Measurements from ENCODE around the gene DISP3. TPM values are rescaled to one million over a fixed set of nuclear protein-coding genes. Genes with fewer than 3 reads are reported as not detected.

DISP3 gene
- total RNA-seq, 1 experiment from 2014 or later: 2.3 TPM

DNA sequence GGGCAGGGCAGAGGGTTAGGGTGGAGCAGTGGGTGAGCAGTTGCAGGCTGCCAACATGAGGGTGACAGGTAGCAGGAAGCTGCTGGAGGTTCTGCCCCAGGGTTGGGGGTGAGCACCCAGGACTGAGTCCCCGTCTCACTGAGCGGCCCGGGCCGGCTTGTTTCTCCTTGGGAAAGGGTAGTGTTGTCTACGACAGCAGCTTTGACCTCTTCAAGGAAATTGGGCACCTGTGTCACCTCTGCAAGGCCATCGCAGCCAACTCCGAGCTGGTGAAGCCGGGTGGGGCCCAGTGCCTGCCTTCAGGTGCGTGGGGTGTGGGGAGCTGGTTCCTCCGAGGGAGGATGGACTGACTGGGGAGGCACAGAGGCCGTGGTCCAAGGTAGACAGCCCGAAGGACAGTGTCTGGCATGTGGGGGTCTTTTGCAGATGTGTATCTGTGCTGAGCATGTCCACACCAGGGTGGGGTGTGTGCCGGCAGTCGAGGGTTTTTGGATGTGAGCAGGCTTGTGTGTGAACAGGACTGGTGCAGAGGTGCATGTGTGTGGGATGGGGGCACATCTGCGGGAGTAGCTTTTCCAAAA lies 51.9 kb downstream of the DISP3 start:
- no peak overlapping the region for H3K27ac ChIP-seq (ENCODE audit: low read depth, low read length)
- no peaks in the 10 kb centered on the region for H4K20me1 ChIP-seq (ENCODE audit: insufficient read depth)
- CTCF ChIA-PET: no interaction called here
- no peaks in the 10 kb centered on the region for H3K4me1 ChIP-seq (ENCODE audit: control insufficient read depth in 1 of 2, insufficient read depth in 2 of 2, low read length in 2 of 2)
- DNase-seq (ENCODE audit: low read depth, low spot score) (no peak), ATAC-seq (no peak)
- BruUV-seq (replicated peaks): no TSS peak
- RAD21 ChIA-PET (ENCODE audit: low non-redundant PET in 1 of 2, low total read pairs in 2 of 2, uncharacterized antibody in 2 of 2, unreplicated experiment in 2 of 2): no interaction called here
- no peaks in the 10 kb centered on the region for H3K27me3 ChIP-seq (ENCODE audit: insufficient read depth, low read length)
- H3K9me3 ChIP-seq (ENCODE audit: control insufficient read depth in 1 of 2, insufficient read depth in 1 of 2, low read depth in 1 of 2, low read length in 2 of 2): no peaks in the 10 kb centered on the region
- H3K4me3 ChIP-seq (replicated peaks in 1 of 2; ENCODE audit: low read depth in 1 of 2, low read length in 2 of 2): no peak overlapping the region
- H3K4me2 ChIP-seq (ENCODE audit: low read length): no peak overlapping the region
- no peaks in the 10 kb centered on the region for H3K9me2 ChIP-seq (ENCODE audit: insufficient read depth)
- H2AFZ ChIP-seq (ENCODE audit: low read depth, low read length, poor library complexity, severe bottlenecking): no peak overlapping the region
- H3K9ac ChIP-seq (ENCODE audit: low read length): no peak overlapping the region
- POLR2A ChIA-PET: no interaction called here
- intact Hi-C loops (cut with micrococcal nuclease): no loop called here
- no peak for TF ChIP-seq EZH2 (IDR thresholded peaks at IDR 0.05)
- no peak for TF ChIP-seq JUND (IDR thresholded peaks at IDR 0.05)
- TF ChIP-seq ELF1 (IDR thresholded peaks at IDR 0.05; ENCODE audit: borderline replicate concordance, low read depth): no peak
- TF ChIP-seq POLR2A (IDR thresholded peaks at IDR 0.05; ENCODE audit: borderline replicate concordance, extremely low read depth, insufficient read depth, insufficient read length): no peak
- no peak for TF ChIP-seq SP1 (IDR thresholded peaks at IDR 0.05; ENCODE audit: low read depth)
- no peak for TF ChIP-seq FOSL1 (IDR thresholded peaks at IDR 0.05; ENCODE audit: low read depth)
- no peak for TF ChIP-seq CEBPB (IDR thresholded peaks at IDR 0.05; ENCODE audit: low read depth)
- TF ChIP-seq EZH2phosphoT487 (IDR thresholded peaks at IDR 0.05; ENCODE audit: borderline replicate concordance): no peak
- TF ChIP-seq ZNF274 (IDR thresholded peaks at IDR 0.05; ENCODE audit: low read depth, low read length): no peak
- TF ChIP-seq, protein P1, sequence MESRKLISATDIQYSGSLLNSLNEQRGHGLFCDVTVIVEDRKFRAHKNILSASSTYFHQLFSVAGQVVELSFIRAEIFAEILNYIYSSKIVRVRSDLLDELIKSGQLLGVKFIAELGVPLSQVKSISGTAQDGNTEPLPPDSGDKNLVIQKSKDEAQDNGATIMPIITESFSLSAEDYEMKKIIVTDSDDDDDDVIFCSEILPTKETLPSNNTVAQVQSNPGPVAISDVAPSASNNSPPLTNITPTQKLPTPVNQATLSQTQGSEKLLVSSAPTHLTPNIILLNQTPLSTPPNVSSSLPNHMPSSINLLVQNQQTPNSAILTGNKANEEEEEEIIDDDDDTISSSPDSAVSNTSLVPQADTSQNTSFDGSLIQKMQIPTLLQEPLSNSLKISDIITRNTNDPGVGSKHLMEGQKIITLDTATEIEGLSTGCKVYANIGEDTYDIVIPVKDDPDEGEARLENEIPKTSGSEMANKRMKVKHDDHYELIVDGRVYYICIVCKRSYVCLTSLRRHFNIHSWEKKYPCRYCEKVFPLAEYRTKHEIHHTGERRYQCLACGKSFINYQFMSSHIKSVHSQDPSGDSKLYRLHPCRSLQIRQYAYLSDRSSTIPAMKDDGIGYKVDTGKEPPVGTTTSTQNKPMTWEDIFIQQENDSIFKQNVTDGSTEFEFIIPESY (IDR thresholded peaks at IDR 0.05; ENCODE audit: extremely low read depth, insufficient replicate concordance, low read length): no peak
- TF ChIP-seq YY1 (IDR thresholded peaks at IDR 0.05; ENCODE audit: extremely low read depth, insufficient replicate concordance, low read depth, low read length): no peak
- TF ChIP-seq EGR1 (IDR thresholded peaks at IDR 0.05; ENCODE audit: low read depth): no peak
- no peak for TF ChIP-seq TCF7L2 (IDR thresholded peaks at IDR 0.05; ENCODE audit: borderline replicate concordance, extremely low read depth, insufficient read depth, insufficient read length)
- no peak for TF ChIP-seq POLR2AphosphoS5 (IDR thresholded peaks at IDR 0.05; ENCODE audit: low read depth, low read length)
- no peak for TF ChIP-seq CBX3 (IDR thresholded peaks at IDR 0.05; ENCODE audit: low read depth)
- TF ChIP-seq, protein P2, sequence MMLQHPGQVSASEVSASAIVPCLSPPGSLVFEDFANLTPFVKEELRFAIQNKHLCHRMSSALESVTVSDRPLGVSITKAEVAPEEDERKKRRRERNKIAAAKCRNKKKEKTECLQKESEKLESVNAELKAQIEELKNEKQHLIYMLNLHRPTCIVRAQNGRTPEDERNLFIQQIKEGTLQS (IDR thresholded peaks at IDR 0.05): no peak
- TF ChIP-seq, protein P3, sequence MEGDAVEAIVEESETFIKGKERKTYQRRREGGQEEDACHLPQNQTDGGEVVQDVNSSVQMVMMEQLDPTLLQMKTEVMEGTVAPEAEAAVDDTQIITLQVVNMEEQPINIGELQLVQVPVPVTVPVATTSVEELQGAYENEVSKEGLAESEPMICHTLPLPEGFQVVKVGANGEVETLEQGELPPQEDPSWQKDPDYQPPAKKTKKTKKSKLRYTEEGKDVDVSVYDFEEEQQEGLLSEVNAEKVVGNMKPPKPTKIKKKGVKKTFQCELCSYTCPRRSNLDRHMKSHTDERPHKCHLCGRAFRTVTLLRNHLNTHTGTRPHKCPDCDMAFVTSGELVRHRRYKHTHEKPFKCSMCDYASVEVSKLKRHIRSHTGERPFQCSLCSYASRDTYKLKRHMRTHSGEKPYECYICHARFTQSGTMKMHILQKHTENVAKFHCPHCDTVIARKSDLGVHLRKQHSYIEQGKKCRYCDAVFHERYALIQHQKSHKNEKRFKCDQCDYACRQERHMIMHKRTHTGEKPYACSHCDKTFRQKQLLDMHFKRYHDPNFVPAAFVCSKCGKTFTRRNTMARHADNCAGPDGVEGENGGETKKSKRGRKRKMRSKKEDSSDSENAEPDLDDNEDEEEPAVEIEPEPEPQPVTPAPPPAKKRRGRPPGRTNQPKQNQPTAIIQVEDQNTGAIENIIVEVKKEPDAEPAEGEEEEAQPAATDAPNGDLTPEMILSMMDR (IDR thresholded peaks at IDR 0.05 in 2 of 3, conservative IDR thresholded peaks at IDR 0.05 in 1 of 3; ENCODE audit: borderline replicate concordance in 1 of 3, insufficient read depth in 1 of 3, low read depth in 2 of 3, low read length in 2 of 3): no peak
- H3K79me2 ChIP-seq (ENCODE audit: insufficient read depth, low read length): no peaks in the 10 kb centered on the region
- no peaks in the 10 kb centered on the region for H3K36me3 ChIP-seq (ENCODE audit: control insufficient read depth in 1 of 2, insufficient read depth in 2 of 2, low read length in 2 of 2)

All from HCT116 (cell line).